Keratinocyte (primary cell): ENCODE data around the gene GBGT1. TPM values are rescaled to one million over a fixed set of nuclear protein-coding genes. Genes with fewer than 3 reads are reported as not detected.

Experiments
- DNase-seq: peaks from one replicate; pipeline ENCODE4 v3.0.0-alpha.2; 2011; ENCODE audit warnings: low read depth, missing footprints, low spot score
- FAIRE-seq: peaks from 2 replicates; lab custom pipeline; 2011; peaks lifted over from hg19 to GRCh38; lab: Jason Lieb, UNC
- H2AFZ ChIP-seq: 2 replicates; pipeline ENCODE4 v1.6.0; 2012; ENCODE audit warnings: low read length, control low read depth, inconsistent platforms; ENCODE audit not compliant: control insufficient read depth
- H3K27ac ChIP-seq: 2 replicates; pipeline ENCODE4 v1.5.1; 2011; ENCODE audit warnings: low read length; ENCODE audit not compliant: control insufficient read depth, insufficient read depth
- H3K27me3 ChIP-seq: 3 replicates; pipeline ENCODE4 v1.6.0; 2011; ENCODE audit warnings: low read length; ENCODE audit not compliant: control insufficient read depth, insufficient read depth; ENCODE audit errors: extremely low read depth
- H3K36me3 ChIP-seq, 2 experiments: 2 replicates in 1 of 2; 3 replicates in 1 of 2; pipeline ENCODE4 v1.5.1; 2011; ENCODE audit warnings: low read length in 2 of 2, mild to moderate bottlenecking in 1 of 2; ENCODE audit not compliant: control insufficient read depth in 2 of 2, insufficient read depth in 2 of 2; ENCODE audit errors: extremely low read depth in 1 of 2
- H3K4me1 ChIP-seq: 3 replicates; pipeline ENCODE4 v1.5.1; 2011; ENCODE audit warnings: low read length; ENCODE audit not compliant: control insufficient read depth, insufficient read depth; ENCODE audit errors: extremely low read depth
- H3K4me2 ChIP-seq: 3 replicates; pipeline ENCODE4 v1.6.0; 2011; ENCODE audit warnings: low read depth, low read length; ENCODE audit not compliant: control insufficient read depth, insufficient read depth; ENCODE audit errors: extremely low read depth
- H3K4me3 ChIP-seq, 3 experiments: fragments of 200-600 bp in 1 of 3; sonication (generic) in 1 of 3; 2 replicates in 2 of 3; 3 replicates in 1 of 3; pipeline ENCODE4 v1.5.1; 2011 to 2016; ENCODE audit warnings: low read length in 3 of 3, mild to moderate bottlenecking in 3 of 3, control low read depth in 2 of 3, inconsistent platforms in 1 of 3, low read depth in 1 of 3, mixed read lengths in 1 of 3, mixed run types in 1 of 3, moderate library complexity in 1 of 3; ENCODE audit not compliant: control insufficient read depth in 2 of 3, insufficient read depth in 2 of 3; ENCODE audit errors: extremely low read depth in 1 of 3
- H3K79me2 ChIP-seq: 2 replicates; pipeline ENCODE4 v1.6.0; 2012; ENCODE audit warnings: low read length; ENCODE audit not compliant: control insufficient read depth, insufficient read depth
- H3K9ac ChIP-seq: 3 replicates; pipeline ENCODE4 v1.6.0; 2011; ENCODE audit warnings: low read length; ENCODE audit not compliant: control insufficient read depth, insufficient read depth; ENCODE audit errors: extremely low read depth
- H3K9me1 ChIP-seq: 3 replicates; pipeline ENCODE4 v1.6.0; 2011; ENCODE audit warnings: low read length; ENCODE audit not compliant: control insufficient read depth, insufficient read depth; ENCODE audit errors: extremely low read depth
- H3K9me3 ChIP-seq: 2 replicates; pipeline ENCODE4 v1.5.1; 2012; ENCODE audit warnings: low read depth, low read length; ENCODE audit not compliant: control insufficient read depth
- H4K20me1 ChIP-seq: 3 replicates; pipeline ENCODE4 v1.6.0; 2011; ENCODE audit warnings: low read length; ENCODE audit not compliant: control insufficient read depth, insufficient read depth; ENCODE audit errors: extremely low read depth
- EZH2 ChIP-seq: IDR thresholded peaks from one replicate; pipeline ENCODE4 v1.6.1; 2012; ENCODE audit warnings: inconsistent platforms, mild to moderate bottlenecking, low read length, moderate library complexity
- dilution Hi-C: fragments of 300-500 bp; cut with MboI; formaldehyde crosslinking; loops from one replicate; pipeline ENCODE4 v1.7.0; 2020; ENCODE audit warnings: low sequenced_read_pairs; ENCODE audit not compliant: extremely low pct_ligation_motif_present
- polyA minus RNA-seq, 3 experiments: library from RNA; depleted of rRNA, polyadenylated mRNA; stranded (reverse); fragments of >200 nt; gene quantifications; 1 replicate in 1 of 3; 2 replicates in 1 of 3; 3 replicates in 1 of 3; pipeline ENCODE4 v1.2.3, GENCODE V29; 2011
- polyA plus RNA-seq, 5 experiments: library from polyadenylated mRNA; depleted of rRNA in 3 of 5; stranded (reverse) in 3 of 5; stranded (forward) in 1 of 5; unstranded in 1 of 5; fragments of >200 nt; gene quantifications; 1 replicate in 1 of 5; 2 replicates in 3 of 5; 3 replicates in 1 of 5; pipeline versions ENCODE4 v1.2.1 to v1.2.3, GENCODE V29; 2011 to 2012; ENCODE audit warnings: missing spikeins in 2 of 5, low read depth in 1 of 5, low replicate concordance in 1 of 5
- TF ChIP-seq, protein P1 (sequence below), 3 experiments: IDR thresholded peaks in 1 of 3; conservative IDR thresholded peaks in 1 of 3; optimal IDR thresholded peaks in 1 of 3; 2 replicates in 2 of 3; 3 replicates in 1 of 3; pipeline versions ENCODE3 to v1.5.1; 2011; ENCODE audit warnings: low read length in 3 of 3, mild to moderate bottlenecking in 3 of 3, moderate library complexity in 2 of 3, control low read depth in 1 of 3, inconsistent platforms in 1 of 3; ENCODE audit not compliant: insufficient read depth in 2 of 3; ENCODE audit errors: extremely low read depth in 1 of 3

The GBGT1 gene
- 0.42 to 0.74 TPM (median 0.54 TPM) in 3 replicates for polyA plus RNA-seq
- polyA plus RNA-seq (2011; ENCODE audit: low read depth): not detected
- 0.17 and 0.48 TPM in 2 replicates for polyA plus RNA-seq (2011; cell fraction: cytosol; rRNA removed)
- 0.87 and 1.1 TPM in 2 replicates for polyA plus RNA-seq (2011; cell fraction: nucleus; rRNA removed)
- polyA plus RNA-seq (2012; ENCODE audit: low replicate concordance): 0.25 and 0.72 TPM in 2 replicates
- 0.40 to 1.6 TPM (median 0.77 TPM) in 3 replicates for polyA minus RNA-seq
- not detected for polyA minus RNA-seq (2011; cell fraction: cytosol; rRNA and poly(A)+ RNA removed)
- polyA minus RNA-seq (2011; cell fraction: nucleus; rRNA and poly(A)+ RNA removed): 0.95 and 1.1 TPM in 2 replicates

DNA sequence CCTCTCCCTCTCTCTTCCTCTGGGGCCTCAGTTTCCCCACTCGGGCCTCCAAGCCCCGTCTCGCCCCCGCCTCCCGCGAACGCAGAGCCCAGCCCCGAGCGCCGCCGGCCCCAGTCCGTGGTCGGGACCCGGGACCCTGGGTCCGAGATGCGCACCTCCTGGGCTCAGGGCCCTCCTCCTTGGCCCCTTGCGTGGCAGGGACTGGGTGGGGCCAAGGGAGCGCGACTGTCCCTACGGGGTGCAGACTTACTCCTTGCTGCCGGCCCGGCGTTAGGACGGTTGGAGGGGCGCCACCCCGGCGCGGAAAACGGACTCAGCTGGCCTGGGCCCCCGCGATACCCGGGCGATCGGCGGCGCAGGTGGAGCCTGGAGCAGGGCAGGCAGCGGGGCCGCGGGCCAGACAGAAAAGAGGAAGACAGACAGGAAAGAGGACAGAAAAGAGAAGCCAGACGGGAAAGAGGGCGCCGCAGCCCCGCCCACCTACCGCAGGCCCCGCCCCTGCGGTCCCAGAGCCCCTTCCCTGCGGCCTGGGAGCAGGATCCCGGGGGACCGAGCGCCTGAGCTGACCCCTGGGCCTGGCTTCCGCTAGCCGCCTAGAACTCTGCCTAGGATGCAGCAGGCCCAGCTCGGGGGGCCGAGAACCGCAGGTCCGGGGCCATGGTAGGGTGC, at the start of gene GBGT1:
TSS of gene GBGT1 (minus strand) at position 411 of the 669 bp plus-strand sequence. CDS start 1,502 bp downstream, outside the sequence.
- Histone ChIP-seq H3K27me3 (peaks cover 14% of the 10 kb centered on the region), H3K9me1 (no peaks in the 10 kb centered on the region), H3K4me3 (peak within 1 kb of the TSS; percentile 47 to 64 (median 59)), H3K27ac (no peak within 1 kb of the TSS), H3K9ac (peak within 1 kb of the TSS; percentile 28), H3K4me2 (peak within 1 kb of the TSS; percentile 76), H4K20me1 (no peaks in the 10 kb centered on the region), H3K4me1 (no peaks in the 10 kb centered on the region), H3K36me3 (no peaks in the 10 kb centered on the region), H3K9me3 (no peaks in the 10 kb centered on the region), H2AFZ (peak within 1 kb of the TSS; percentile 77), H3K79me2 (no peaks in the 10 kb centered on the region)
- dilution Hi-C loops: no loop called here
- no peak for DNase-seq
- no peak for TF ChIP-seq EZH2
- TF ChIP-seq, protein P1, sequence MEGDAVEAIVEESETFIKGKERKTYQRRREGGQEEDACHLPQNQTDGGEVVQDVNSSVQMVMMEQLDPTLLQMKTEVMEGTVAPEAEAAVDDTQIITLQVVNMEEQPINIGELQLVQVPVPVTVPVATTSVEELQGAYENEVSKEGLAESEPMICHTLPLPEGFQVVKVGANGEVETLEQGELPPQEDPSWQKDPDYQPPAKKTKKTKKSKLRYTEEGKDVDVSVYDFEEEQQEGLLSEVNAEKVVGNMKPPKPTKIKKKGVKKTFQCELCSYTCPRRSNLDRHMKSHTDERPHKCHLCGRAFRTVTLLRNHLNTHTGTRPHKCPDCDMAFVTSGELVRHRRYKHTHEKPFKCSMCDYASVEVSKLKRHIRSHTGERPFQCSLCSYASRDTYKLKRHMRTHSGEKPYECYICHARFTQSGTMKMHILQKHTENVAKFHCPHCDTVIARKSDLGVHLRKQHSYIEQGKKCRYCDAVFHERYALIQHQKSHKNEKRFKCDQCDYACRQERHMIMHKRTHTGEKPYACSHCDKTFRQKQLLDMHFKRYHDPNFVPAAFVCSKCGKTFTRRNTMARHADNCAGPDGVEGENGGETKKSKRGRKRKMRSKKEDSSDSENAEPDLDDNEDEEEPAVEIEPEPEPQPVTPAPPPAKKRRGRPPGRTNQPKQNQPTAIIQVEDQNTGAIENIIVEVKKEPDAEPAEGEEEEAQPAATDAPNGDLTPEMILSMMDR (optimal IDR thresholded peaks at IDR 0.05 in 1 of 3, IDR thresholded peaks at IDR 0.05 in 1 of 3, conservative IDR thresholded peaks at IDR 0.05 in 1 of 3; ENCODE audit: extremely low read depth in 1 of 3, insufficient read depth in 2 of 3, low read length in 3 of 3): no peak
- no peak for FAIRE-seq

DNA sequence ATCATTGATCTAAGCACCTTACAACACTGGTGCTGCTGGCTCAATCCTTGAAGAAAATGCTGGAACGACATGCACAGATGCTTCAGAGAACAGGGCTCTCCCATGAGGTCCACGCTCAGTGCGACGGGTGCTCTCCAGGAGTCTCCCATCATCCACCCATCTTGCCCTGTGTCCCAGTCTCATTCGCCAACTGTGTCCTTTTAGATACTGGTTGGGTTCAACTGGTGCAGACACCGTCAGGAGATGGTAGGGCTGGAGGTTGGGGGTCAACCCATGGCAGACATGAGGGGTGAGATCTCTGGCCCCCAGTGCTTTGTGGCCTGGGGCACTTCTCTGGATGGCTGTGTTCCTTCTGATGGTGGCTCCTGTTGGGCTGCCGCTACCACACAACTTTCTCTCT, 46.9 kb upstream of the GBGT1 start:
- H3K36me3 ChIP-seq: no peaks in the 10 kb centered on the region
- peaks cover 9% of the 10 kb centered on the region for H3K27me3 ChIP-seq
- no peak overlapping the region for H2AFZ ChIP-seq
- H4K20me1 ChIP-seq: no peaks in the 10 kb centered on the region
- no peak overlapping the region for H3K9ac ChIP-seq
- no peak for FAIRE-seq
- no peaks in the 10 kb centered on the region for H3K9me3 ChIP-seq
- dilution Hi-C loops: no loop called here
- no peak overlapping the region for H3K4me2 ChIP-seq
- TF ChIP-seq EZH2: no peak
- TF ChIP-seq, protein P1 (optimal IDR thresholded peaks at IDR 0.05 in 1 of 3, IDR thresholded peaks at IDR 0.05 in 1 of 3, conservative IDR thresholded peaks at IDR 0.05 in 1 of 3; ENCODE audit: extremely low read depth in 1 of 3, insufficient read depth in 2 of 3, low read length in 3 of 3): no peak
- no peak overlapping the region for H3K4me3 ChIP-seq
- no peaks in the 10 kb centered on the region for H3K9me1 ChIP-seq
- no peaks in the 10 kb centered on the region for H3K79me2 ChIP-seq
- DNase-seq: no peak
- no peaks in the 10 kb centered on the region for H3K4me1 ChIP-seq
- H3K27ac ChIP-seq: no peak overlapping the region
